Large intestine (tissue), 3 donors: ENCODE results near the gene TBC1D5. TPM values are rescaled to one million over a fixed set of nuclear protein-coding genes. Genes with fewer than 3 reads are reported as not detected.

ENCODE experiments used
- DNase-seq, 2 donors: peaks; one replicate each; pipeline versions ENCODE4 v3.0.0 to v3.0.0-alpha.2; 2013
- H3K27ac ChIP-seq: one replicate; pipeline ENCODE4 v1.5.1; 2013; ENCODE audit warnings: low read length
- H3K27me3 ChIP-seq: 2 replicates; pipeline ENCODE4 v1.6.1; 2013; ENCODE audit warnings: low read length; ENCODE audit not compliant: control insufficient read depth, insufficient read depth
- H3K36me3 ChIP-seq: 2 replicates; pipeline ENCODE4 v1.6.1; 2013; ENCODE audit warnings: low read length; ENCODE audit not compliant: control insufficient read depth, insufficient read depth
- H3K4me1 ChIP-seq: one replicate; pipeline ENCODE4 v1.6.1; 2013; ENCODE audit warnings: low read length; ENCODE audit not compliant: control insufficient read depth, insufficient read depth
- H3K4me3 ChIP-seq: one replicate; pipeline ENCODE4 v1.5.1; 2013; ENCODE audit warnings: low read length
- H3K9me3 ChIP-seq: one replicate; pipeline ENCODE4 v1.6.1; 2013; ENCODE audit warnings: mild to moderate bottlenecking, low read depth, low read length, moderate library complexity; ENCODE audit not compliant: control insufficient read depth
- WGBS: methylation state at CpG from one replicate; pipeline ENCODE4 v1.1.5; 2013; ENCODE audit warnings: low lambda C conversion rate; ENCODE audit not compliant: insufficient coverage; 5-methylcytosine and 5-hydroxymethylcytosine counted together
- polyA plus RNA-seq: library from polyadenylated mRNA; unstranded; fragments of 120-200 nt; gene quantifications from one replicate; pipeline ENCODE4 v1.2.1, GENCODE V29; 2013

Gene TBC1D5
- polyA plus RNA-seq, 1 donor = 35.7 TPM

GRCh38 chr3:17175187-17175807, 567.1 kb downstream of the TBC1D5 start:
- Histone ChIP-seq H3K27me3 (no peaks in the 10 kb centered on the region), H3K27ac (no peak overlapping the region), H3K4me3 (no peak overlapping the region), H3K9me3 (no peaks in the 10 kb centered on the region), H3K4me1 (no peaks in the 10 kb centered on the region), H3K36me3 (peaks cover 6% of the 10 kb centered on the region)
- no peak for DNase-seq
- WGBS = no CpG with 5 or more reads among the region's 2 CpGs

GRCh38 chr3:17166369-17166768, 576.1 kb downstream of the TBC1D5 start:
- Histone ChIP-seq H3K4me3 (no peak overlapping the region), H3K27me3 (no peaks in the 10 kb centered on the region), H3K27ac (no peak overlapping the region), H3K9me3 (no peaks in the 10 kb centered on the region), H3K36me3 (peaks cover 48% of the 10 kb centered on the region), H3K4me1 (no peaks in the 10 kb centered on the region)
- WGBS = no CpG with 5 or more reads among the region's 7 CpGs
- DNase-seq = no peak

- no CpG with 5 or more reads among the region's 2 CpGs for WGBS
- DNase-seq = no peak
Measured at GRCh38 chr3:17162116-17162515, 580.3 kb downstream of the TBC1D5 start.

GRCh38 chr3:17160597-17160996, 581.8 kb downstream of the TBC1D5 start:
- H3K36me3 ChIP-seq = peaks cover 69% of the 10 kb centered on the region
- WGBS = no CpG with 5 or more reads among the region's 4 CpGs

More at GRCh38 chr3:17162116-17162515, 580.3 kb downstream of the TBC1D5 start:
- H3K27ac ChIP-seq = no peak overlapping the region
- no peaks in the 10 kb centered on the region for H3K4me1 ChIP-seq
- no peak overlapping the region for H3K4me3 ChIP-seq
- no peaks in the 10 kb centered on the region for H3K27me3 ChIP-seq
- no peaks in the 10 kb centered on the region for H3K9me3 ChIP-seq
- H3K36me3 ChIP-seq = peaks cover 67% of the 10 kb centered on the region

GRCh38 chr3:17158941-17159682, 583.3 kb downstream of the TBC1D5 start:
- Histone ChIP-seq H3K27me3 (no peaks in the 10 kb centered on the region), H3K4me3 (no peak overlapping the region), H3K27ac (no peak overlapping the region), H3K9me3 (peaks cover 3% of the 10 kb centered on the region), H3K4me1 (no peaks in the 10 kb centered on the region), H3K36me3 (peaks cover 71% of the 10 kb centered on the region)
- DNase-seq = no peak
- no CpG with 5 or more reads among the region's 8 CpGs for WGBS

More at GRCh38 chr3:17160597-17160996, 581.8 kb downstream of the TBC1D5 start:
- no peak overlapping the region for H3K27ac ChIP-seq
- DNase-seq = no peak
- H3K9me3 ChIP-seq = no peaks in the 10 kb centered on the region
- H3K4me3 ChIP-seq = no peak overlapping the region
- H3K4me1 ChIP-seq = no peaks in the 10 kb centered on the region
- no peaks in the 10 kb centered on the region for H3K27me3 ChIP-seq

GRCh38 chr3:17157713-17158112, 584.7 kb downstream of the TBC1D5 start:
- H3K27ac ChIP-seq = no peak overlapping the region
- DNase-seq = no peak
- no peaks in the 10 kb centered on the region for H3K4me1 ChIP-seq
- H3K9me3 ChIP-seq = peaks cover 7% of the 10 kb centered on the region
- H3K4me3 ChIP-seq = no peak overlapping the region
- no peaks in the 10 kb centered on the region for H3K27me3 ChIP-seq
- WGBS = no CpG with 5 or more reads among the region's 2 CpGs
- peaks cover 79% of the 10 kb centered on the region for H3K36me3 ChIP-seq

GRCh38 chr3:17156864-17157263, 585.6 kb downstream of the TBC1D5 start:
- no CpG with 5 or more reads among the region's 10 CpGs for WGBS
- no peak for DNase-seq
- Histone ChIP-seq H3K9me3 (peaks cover 7% of the 10 kb centered on the region), H3K27me3 (no peaks in the 10 kb centered on the region), H3K4me1 (no peaks in the 10 kb centered on the region), H3K36me3 (peaks cover 74% of the 10 kb centered on the region), H3K27ac (no peak overlapping the region), H3K4me3 (no peak overlapping the region)

GRCh38 chr3:17155951-17156350, 586.5 kb downstream of the TBC1D5 start:
- no peak overlapping the region for H3K4me3 ChIP-seq
- no CpG with 5 or more reads among the region's 1 CpG for WGBS
- H3K27ac ChIP-seq = no peak overlapping the region
- no peaks in the 10 kb centered on the region for H3K27me3 ChIP-seq
- peaks cover 66% of the 10 kb centered on the region for H3K36me3 ChIP-seq
- H3K9me3 ChIP-seq = peaks cover 7% of the 10 kb centered on the region
- DNase-seq = no peak
- no peaks in the 10 kb centered on the region for H3K4me1 ChIP-seq

- no peak overlapping the region for H3K27ac ChIP-seq
- no peaks in the 10 kb centered on the region for H3K4me1 ChIP-seq
- peaks cover 7% of the 10 kb centered on the region for H3K9me3 ChIP-seq
- H3K4me3 ChIP-seq = no peak overlapping the region
- no CpG with 5 or more reads among the region's 10 CpGs for WGBS
- no peaks in the 10 kb centered on the region for H3K27me3 ChIP-seq
- H3K36me3 ChIP-seq = peaks cover 60% of the 10 kb centered on the region
- no peak for DNase-seq
Measured at GRCh38 chr3:17154941-17155340, 587.5 kb downstream of the TBC1D5 start.

GRCh38 chr3:17154221-17154620, 588.2 kb downstream of the TBC1D5 start:
- peaks cover 54% of the 10 kb centered on the region for H3K36me3 ChIP-seq
- no peaks in the 10 kb centered on the region for H3K4me1 ChIP-seq
- H3K9me3 ChIP-seq = peaks cover 7% of the 10 kb centered on the region
- no CpG with 5 or more reads among the region's 5 CpGs for WGBS
- H3K27ac ChIP-seq = no peak overlapping the region
- H3K4me3 ChIP-seq = no peak overlapping the region
- H3K27me3 ChIP-seq = no peaks in the 10 kb centered on the region
- no peak for DNase-seq
